Subcutaneous abdominal adipose tissue (tissue), 5 donors: ENCODE data around the gene ADSL.
A peak's percentile ranks its signal among the peaks of the same experiment; 100 is the strongest.

Experiments used
- H3K27ac ChIP-seq: one replicate; pipeline ENCODE4 v1.7.0; 2013; ENCODE audit warnings: low read depth, mild to moderate bottlenecking, inconsistent platforms, low read length, moderate library complexity
- H3K27me3 ChIP-seq, 5 donors: one replicate each; pipeline ENCODE4 v1.7.0; 2013; ENCODE audit warnings: low read length in 5 of 5, inconsistent platforms in 1 of 5; ENCODE audit not compliant: control insufficient read depth in 5 of 5, insufficient read depth in 4 of 5
- H3K36me3 ChIP-seq, 5 donors: one replicate each; pipeline ENCODE4 v1.7.0; 2013; ENCODE audit warnings: low read length in 5 of 5; ENCODE audit not compliant: control insufficient read depth in 5 of 5, insufficient read depth in 5 of 5
- H3K4me1 ChIP-seq, 5 donors: one replicate each; pipeline ENCODE4 v1.7.0; 2013; ENCODE audit warnings: low read length in 5 of 5, mild to moderate bottlenecking in 3 of 5, moderate library complexity in 1 of 5; ENCODE audit not compliant: control insufficient read depth in 5 of 5, insufficient read depth in 5 of 5
- H3K4me3 ChIP-seq, 5 donors: one replicate each; pipeline ENCODE4 v1.7.0; 2013; ENCODE audit warnings: low read length in 5 of 5, low read depth in 1 of 5
- H3K9ac ChIP-seq, 5 donors: one replicate each; pipeline ENCODE4 v1.7.0; 2013; ENCODE audit warnings: low read length in 5 of 5, mild to moderate bottlenecking in 4 of 5, moderate library complexity in 3 of 5
- H3K9me3 ChIP-seq, 5 donors: one replicate each; pipeline ENCODE4 v1.7.0; 2013; ENCODE audit warnings: low read length in 5 of 5; ENCODE audit not compliant: control insufficient read depth in 5 of 5
- donor health status: healthy.
- donor health status: healthy.
- donor health status: healthy.
- donor health status: healthy.
- donor health status: healthy.

The ADSL gene

GRCh38 chr22:40383905-40384304 is 37.6 kb downstream of the ADSL start:
- Histone ChIP-seq H3K27ac (no peak overlapping the region), H3K36me3 (peaks cover 0 to 4% (median 0%) of the 10 kb centered on the region in 5 donors), H3K27me3 (no peaks in the 10 kb centered on the region), H3K9me3 (no peaks in the 10 kb centered on the region), H3K4me1 (peaks cover 0 to 11% (median 5%) of the 10 kb centered on the region in 5 donors), H3K9ac (no peak overlapping the region), H3K4me3 (no peak overlapping the region)

- no peaks in the 10 kb centered on the region for H3K27me3 ChIP-seq
- H3K9ac ChIP-seq, result peak overlapping the region in 1 of 5 donors; percentile 22
- no peak overlapping the region for H3K4me3 ChIP-seq
- H3K36me3 ChIP-seq, result peaks cover 0 to 6% (median 0%) of the 10 kb centered on the region in 5 donors
- no peaks in the 10 kb centered on the region for H3K9me3 ChIP-seq
- peaks cover 0 to 11% (median 5%) of the 10 kb centered on the region in 5 donors for H3K4me1 ChIP-seq
- H3K27ac ChIP-seq, result no peak overlapping the region
These were observed 38.9 kb downstream of the ADSL start for GRCh38 chr22:40385036-40385782.

- H3K27ac ChIP-seq, result no peak overlapping the region
- H3K9ac ChIP-seq, result no peak overlapping the region
- no peaks in the 10 kb centered on the region for H3K9me3 ChIP-seq
- peaks cover 0 to 11% (median 5%) of the 10 kb centered on the region in 5 donors for H3K4me1 ChIP-seq
- H3K36me3 ChIP-seq, result peaks cover 0 to 6% (median 0%) of the 10 kb centered on the region in 5 donors
- H3K4me3 ChIP-seq, result no peak overlapping the region
- no peaks in the 10 kb centered on the region for H3K27me3 ChIP-seq
These were observed 41.4 kb downstream of the ADSL start for GRCh38 chr22:40387746-40388145.

- peaks cover 0 to 11% (median 5%) of the 10 kb centered on the region in 5 donors for H3K4me1 ChIP-seq
- no peak overlapping the region for H3K4me3 ChIP-seq
- no peaks in the 10 kb centered on the region for H3K27me3 ChIP-seq
- H3K9me3 ChIP-seq, result no peaks in the 10 kb centered on the region
- no peak overlapping the region for H3K9ac ChIP-seq
- no peak overlapping the region for H3K27ac ChIP-seq
- H3K36me3 ChIP-seq, result peaks cover 0 to 6% (median 0%) of the 10 kb centered on the region in 5 donors
These were observed 41.9 kb downstream of the ADSL start for GRCh38 chr22:40388231-40388630.

- no peak overlapping the region for H3K27ac ChIP-seq
These were observed 45.1 kb downstream of the ADSL start for GRCh38 chr22:40391417-40391816.

GRCh38 chr22:40392618-40393017 is 46.3 kb downstream of the ADSL start:
- no peaks in the 10 kb centered on the region for H3K9me3 ChIP-seq
- peaks cover 0 to 12% (median 3%) of the 10 kb centered on the region in 5 donors for H3K4me1 ChIP-seq
- H3K4me3 ChIP-seq, result no peak overlapping the region
- no peak overlapping the region for H3K27ac ChIP-seq
- peaks cover 0 to 10% (median 3%) of the 10 kb centered on the region in 5 donors for H3K36me3 ChIP-seq
- no peaks in the 10 kb centered on the region for H3K27me3 ChIP-seq
- H3K9ac ChIP-seq, result no peak overlapping the region

More at GRCh38 chr22:40391417-40391816, 45.1 kb downstream of the ADSL start:
- Histone ChIP-seq H3K27me3 (no peaks in the 10 kb centered on the region), H3K36me3 (peaks cover 0 to 10% (median 3%) of the 10 kb centered on the region in 5 donors), H3K9me3 (no peaks in the 10 kb centered on the region), H3K9ac (no peak overlapping the region), H3K4me1 (peaks cover 0 to under 1% (median 0%) of the 10 kb centered on the region in 5 donors), H3K4me3 (no peak overlapping the region)

- Histone ChIP-seq H3K9me3 (no peaks in the 10 kb centered on the region), H3K36me3 (peaks cover 0 to 6% (median 2%) of the 10 kb centered on the region in 5 donors), H3K4me1 (peaks cover 0 to 13% (median 4%) of the 10 kb centered on the region in 5 donors), H3K9ac (no peak overlapping the region), H3K27ac (no peak overlapping the region), H3K27me3 (no peaks in the 10 kb centered on the region), H3K4me3 (no peak overlapping the region)
These were observed 48.3 kb downstream of the ADSL start for GRCh38 chr22:40394607-40395006.

GRCh38 chr22:40395607-40396006 is 49.3 kb downstream of the ADSL start:
- peaks cover 0 to 13% (median 7%) of the 10 kb centered on the region in 5 donors for H3K4me1 ChIP-seq

GRCh38 chr22:40396882-40397281 is 50.6 kb downstream of the ADSL start:
- Histone ChIP-seq H3K27ac (no peak overlapping the region), H3K9ac (peak overlapping the region in 1 of 5 donors; percentile 42)

More at GRCh38 chr22:40395607-40396006, 49.3 kb downstream of the ADSL start:
- H3K27me3 ChIP-seq, result no peaks in the 10 kb centered on the region
- no peak overlapping the region for H3K27ac ChIP-seq
- H3K4me3 ChIP-seq, result no peak overlapping the region
- H3K9me3 ChIP-seq, result no peaks in the 10 kb centered on the region
- H3K36me3 ChIP-seq, result peaks cover 0 to 6% (median 2%) of the 10 kb centered on the region in 5 donors
- no peak overlapping the region for H3K9ac ChIP-seq

GRCh38 chr22:40397396-40397795 is 51.1 kb downstream of the ADSL start:
- no peaks in the 10 kb centered on the region for H3K27me3 ChIP-seq
- peaks cover 0 to 20% (median 16%) of the 10 kb centered on the region in 5 donors for H3K36me3 ChIP-seq
- no peak overlapping the region for H3K9ac ChIP-seq
- H3K4me1 ChIP-seq, result peaks cover 0 to 13% (median 7%) of the 10 kb centered on the region in 5 donors
- no peaks in the 10 kb centered on the region for H3K9me3 ChIP-seq
- H3K27ac ChIP-seq, result no peak overlapping the region
- H3K4me3 ChIP-seq, result no peak overlapping the region

More at GRCh38 chr22:40396882-40397281, 50.6 kb downstream of the ADSL start:
- Histone ChIP-seq H3K4me1 (peaks cover 0 to 13% (median 7%) of the 10 kb centered on the region in 5 donors), H3K36me3 (peaks cover 0 to 16% (median 13%) of the 10 kb centered on the region in 5 donors), H3K27me3 (no peaks in the 10 kb centered on the region), H3K9me3 (no peaks in the 10 kb centered on the region), H3K4me3 (no peak overlapping the region)
